Upper lobe of left lung (tissue), 4 donors: ENCODE measurements around the gene ZNF668.

Source experiments
- EP300 ChIP-seq, 4 donors: sonication (generic); formaldehyde crosslinking; IDR thresholded peaks; one replicate each; pipeline ENCODE4 v1.5.1; 2017; ENCODE audit warnings: antibody characterized with exemption in 4 of 4, control low read depth in 2 of 4
- POLR2A ChIP-seq, 4 donors: fragments of 450-650 bp; IDR thresholded peaks; one replicate each; pipeline ENCODE4 v1.5.1; 2016 to 2017; ENCODE audit warnings: antibody characterized with exemption in 4 of 4, mild to moderate bottlenecking in 2 of 4
- POLR2AphosphoS5 ChIP-seq, 2 donors: sonication (generic); formaldehyde crosslinking; IDR thresholded peaks; one replicate each; pipeline ENCODE4 v1.5.1; 2017; ENCODE audit warnings: antibody characterized with exemption in 2 of 2
- TF ChIP-seq, protein P1 (sequence below), 6 experiments: fragments of 450-650 bp in 4 of 6; fragments of 200-600 bp in 2 of 6; sonication (generic) in 2 of 6; IDR thresholded peaks; one replicate each; pipeline ENCODE4 v1.5.1; 2016 to 2019; ENCODE audit warnings: antibody characterized with exemption in 6 of 6

DNA sequence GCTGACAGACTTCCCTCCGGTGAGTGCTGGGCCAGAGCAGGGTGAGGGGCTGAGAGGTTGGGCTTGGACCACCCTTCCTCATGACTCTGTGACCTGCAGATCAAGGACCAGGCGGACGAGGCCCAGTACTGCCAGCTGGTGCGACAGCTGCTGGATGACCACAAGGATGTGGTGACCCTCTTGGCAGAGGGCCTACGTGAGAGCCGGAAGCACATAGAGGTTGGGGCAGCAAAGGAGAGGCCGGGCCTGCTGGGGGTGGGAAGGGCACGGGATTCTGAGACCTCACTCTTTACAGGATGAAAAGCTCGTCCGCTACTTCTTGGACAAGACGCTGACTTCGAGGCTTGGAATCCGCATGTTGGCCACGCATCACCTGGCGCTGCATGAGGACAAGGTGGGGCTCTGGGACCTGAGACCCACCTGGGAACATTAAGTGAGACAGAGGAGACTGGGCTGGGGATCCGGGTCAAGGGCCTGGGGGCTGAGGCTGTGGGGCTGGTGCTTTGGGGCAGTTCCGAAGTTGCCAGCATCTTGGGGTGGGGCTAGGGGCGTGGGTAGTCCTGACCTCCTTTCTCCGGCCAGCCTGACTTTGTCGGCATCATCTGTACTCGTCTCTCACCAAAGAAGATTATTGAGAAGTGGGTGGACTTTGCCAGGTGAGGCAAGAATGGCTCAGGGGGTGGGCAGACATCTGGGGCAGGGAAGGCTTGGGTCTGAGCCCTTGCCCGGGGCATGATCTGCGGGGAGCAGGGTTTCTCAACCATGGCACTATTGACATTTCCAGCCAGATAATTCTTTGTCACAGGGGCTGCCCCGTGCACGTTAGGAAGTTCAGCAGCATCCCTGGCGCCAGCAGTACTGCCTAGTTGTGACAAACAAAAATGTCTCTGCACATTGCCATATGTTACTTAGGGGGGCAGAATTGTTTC is 36.3 kb upstream of the ZNF668 start:
- TF ChIP-seq, protein P1, sequence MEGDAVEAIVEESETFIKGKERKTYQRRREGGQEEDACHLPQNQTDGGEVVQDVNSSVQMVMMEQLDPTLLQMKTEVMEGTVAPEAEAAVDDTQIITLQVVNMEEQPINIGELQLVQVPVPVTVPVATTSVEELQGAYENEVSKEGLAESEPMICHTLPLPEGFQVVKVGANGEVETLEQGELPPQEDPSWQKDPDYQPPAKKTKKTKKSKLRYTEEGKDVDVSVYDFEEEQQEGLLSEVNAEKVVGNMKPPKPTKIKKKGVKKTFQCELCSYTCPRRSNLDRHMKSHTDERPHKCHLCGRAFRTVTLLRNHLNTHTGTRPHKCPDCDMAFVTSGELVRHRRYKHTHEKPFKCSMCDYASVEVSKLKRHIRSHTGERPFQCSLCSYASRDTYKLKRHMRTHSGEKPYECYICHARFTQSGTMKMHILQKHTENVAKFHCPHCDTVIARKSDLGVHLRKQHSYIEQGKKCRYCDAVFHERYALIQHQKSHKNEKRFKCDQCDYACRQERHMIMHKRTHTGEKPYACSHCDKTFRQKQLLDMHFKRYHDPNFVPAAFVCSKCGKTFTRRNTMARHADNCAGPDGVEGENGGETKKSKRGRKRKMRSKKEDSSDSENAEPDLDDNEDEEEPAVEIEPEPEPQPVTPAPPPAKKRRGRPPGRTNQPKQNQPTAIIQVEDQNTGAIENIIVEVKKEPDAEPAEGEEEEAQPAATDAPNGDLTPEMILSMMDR (IDR thresholded peaks at IDR 0.05): no peak
- TF ChIP-seq POLR2A (IDR thresholded peaks at IDR 0.05) (no peak), POLR2AphosphoS5 (IDR thresholded peaks at IDR 0.05) (no peak), EP300 (IDR thresholded peaks at IDR 0.05) (no peak)
